ENCODE measurements around the gene ZNF155.
"Not testable (repeated sequence)": the region's sequence is repeated elsewhere in the genome, so short reads cannot be mapped to it uniquely, and the experiment has no call there.

The ZNF155 gene

DNA sequence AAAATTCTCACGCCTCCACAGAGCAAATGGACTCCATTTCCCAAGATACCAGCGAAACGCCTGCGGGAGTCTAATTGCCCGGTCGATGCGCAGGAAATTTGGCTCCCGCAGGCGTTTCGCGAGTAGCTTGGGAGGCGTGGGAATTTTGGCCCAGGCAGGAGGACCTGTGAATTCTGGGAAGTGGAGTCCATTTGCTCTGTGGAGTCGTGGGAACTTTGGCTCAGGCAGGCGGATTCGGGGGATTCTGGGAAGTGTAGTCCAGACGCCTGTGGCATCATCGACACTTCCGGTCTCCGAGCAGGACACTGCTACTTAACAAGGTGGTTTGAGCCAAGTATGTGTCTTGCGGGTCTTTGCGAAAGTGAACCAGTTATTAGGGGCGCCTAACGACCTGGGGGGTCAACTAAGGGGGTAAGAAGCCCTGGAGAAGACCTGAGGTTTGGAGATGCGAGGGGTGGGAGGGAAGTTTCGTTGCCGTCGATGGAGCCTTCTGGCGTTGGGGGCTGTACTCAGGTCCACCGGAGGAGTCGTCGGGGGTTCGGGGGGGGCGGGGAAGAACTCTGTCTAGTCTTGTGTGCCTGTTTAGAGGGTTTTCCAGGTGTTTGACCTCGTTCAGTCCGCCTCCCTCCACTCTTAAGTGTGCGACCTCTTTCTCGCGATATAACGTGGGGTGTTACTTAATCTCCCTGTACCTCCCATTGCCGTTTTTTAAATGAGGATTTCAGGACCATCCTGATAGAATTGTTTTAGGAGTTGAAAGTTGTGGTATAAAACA is at the start of gene ZNF155:
Gene ZNF155, plus strand, starts transcription at position 277 of the 775 bp plus-strand sequence. CDS start 4,356 bp downstream, outside the sequence.
- DNase-seq, result peak; percentile 96

DNA sequence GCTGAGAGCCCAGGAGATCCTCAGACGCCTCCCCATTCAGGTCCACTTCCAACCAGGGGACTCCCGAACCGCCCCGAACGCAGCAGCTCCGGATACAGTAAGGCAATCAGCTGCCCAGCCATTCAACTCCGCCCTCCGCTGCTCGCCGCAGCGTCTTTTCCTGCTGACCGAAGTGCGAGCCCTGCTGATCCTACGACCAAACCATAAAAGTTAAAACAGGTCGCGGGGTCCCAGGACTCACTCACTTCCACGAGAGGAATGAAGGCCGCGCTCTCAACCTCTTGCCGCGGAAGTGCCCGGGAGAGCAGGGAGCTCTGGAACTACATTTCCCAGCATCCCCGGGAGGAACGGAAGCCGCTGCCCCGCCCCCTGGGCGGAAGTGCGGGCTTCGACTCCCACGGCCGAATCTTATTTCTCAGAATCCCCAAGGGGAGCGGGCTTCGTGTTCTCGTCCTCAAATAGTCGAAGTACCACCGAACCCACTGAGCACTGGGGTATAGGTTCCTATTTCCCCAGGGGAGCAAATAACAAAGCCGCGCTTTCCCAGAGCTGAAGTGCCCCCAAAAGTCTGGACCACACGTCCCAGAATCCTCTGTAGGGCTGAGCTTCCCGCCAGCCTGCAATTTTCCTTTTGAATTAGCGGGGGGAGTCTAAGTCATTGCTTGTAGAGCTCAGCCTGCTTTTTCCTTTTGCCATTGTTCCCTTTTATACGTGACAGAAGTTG is 48.8 kb upstream of the ZNF155 start, which contains the start of gene ZNF45:
Gene ZNF45, minus strand, starts transcription at position 298 of the 724 bp plus-strand sequence. CDS start 13,097 bp downstream, outside the sequence.
- peak; percentile 82 for DNase-seq

DNA sequence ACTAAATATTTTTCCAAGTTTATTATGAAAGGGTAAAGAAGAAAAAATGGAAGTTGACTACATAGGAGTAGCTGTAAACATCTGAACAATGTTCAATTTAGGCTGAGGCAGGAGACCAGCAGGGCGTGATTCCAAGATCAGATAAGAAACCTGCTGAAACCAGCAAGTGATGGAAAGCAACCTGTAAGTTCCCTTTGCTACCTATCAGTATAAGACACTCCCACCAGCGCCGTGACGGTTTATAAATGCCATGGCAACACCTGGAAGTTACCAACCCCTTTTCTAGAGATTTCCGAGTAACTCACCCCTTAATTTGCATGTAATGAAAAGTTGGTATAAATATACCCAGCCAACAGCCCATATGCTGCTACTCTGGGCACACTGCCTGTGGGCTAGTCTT is 47.8 kb upstream of the ZNF155 start:
- DNase-seq, result no peak

DNA sequence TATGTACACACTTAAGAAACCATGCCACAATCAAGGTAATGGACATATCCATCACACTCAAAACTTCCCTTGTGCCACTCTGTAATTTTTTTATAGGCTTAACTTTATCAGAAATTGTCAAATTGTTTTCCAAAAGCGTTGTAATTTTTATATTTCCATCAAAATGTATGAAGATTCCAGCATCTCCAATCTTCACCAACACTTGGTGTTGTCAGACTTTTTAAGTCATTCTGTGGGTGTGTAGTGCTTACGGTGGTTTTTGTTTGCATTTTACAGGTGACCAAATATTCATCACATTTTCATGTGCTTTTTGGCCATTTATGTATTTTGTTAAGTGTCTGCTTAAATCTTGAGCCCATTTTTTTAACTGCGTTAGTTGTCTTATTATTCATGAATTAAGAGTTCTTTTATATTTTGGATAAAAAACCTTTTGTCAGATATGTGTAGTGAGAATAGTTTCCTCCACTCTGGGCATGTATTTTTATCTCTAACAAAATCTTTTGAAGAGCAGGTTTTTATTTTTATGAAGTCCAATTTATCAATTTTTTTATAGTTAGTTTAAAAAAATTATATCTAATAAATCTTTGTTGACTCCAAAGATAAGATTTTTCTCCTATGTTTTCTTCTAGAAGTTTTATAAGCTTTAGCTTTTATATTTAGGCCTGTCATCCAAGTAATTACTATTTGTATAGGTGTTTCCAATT is 44.3 kb upstream of the ZNF155 start:
- no peak for DNase-seq

DNA sequence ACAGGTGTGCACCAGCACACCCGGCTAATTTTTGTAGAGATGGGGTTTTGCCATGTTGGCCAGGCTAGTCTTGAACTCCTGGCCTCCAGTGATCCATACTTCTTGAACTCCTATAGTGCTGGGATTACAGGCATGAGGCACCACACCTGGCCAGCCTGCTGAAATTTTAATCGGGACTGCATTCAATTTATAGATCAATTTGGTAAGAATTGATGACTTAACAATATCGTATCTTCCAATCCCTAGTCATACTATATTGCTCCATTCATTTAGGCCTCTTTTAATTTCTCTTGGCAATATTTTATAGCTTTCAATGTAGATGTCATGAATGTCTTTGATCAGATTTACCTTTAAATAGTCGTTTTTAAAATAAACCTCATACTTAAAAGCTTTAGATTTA is 43.3 kb upstream of the ZNF155 start:
- no peak for DNase-seq

DNA sequence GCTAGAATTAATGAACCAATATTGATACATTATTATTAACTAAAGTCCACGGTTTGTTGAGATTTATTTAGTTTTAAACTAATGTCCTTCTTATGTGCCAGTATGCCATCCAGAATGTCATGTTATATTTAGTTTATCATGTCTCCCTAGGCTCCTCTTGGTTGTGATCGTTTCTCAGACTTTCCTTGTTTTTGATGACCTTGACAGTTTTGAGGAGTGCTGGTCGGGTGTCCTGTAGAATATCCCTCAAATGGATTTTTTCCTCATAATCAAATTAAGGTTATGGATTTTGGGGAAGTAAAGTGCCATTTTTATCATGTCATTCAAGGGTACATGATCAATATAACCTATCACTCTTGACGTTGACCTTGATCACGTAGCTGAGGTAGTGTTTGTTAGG is 42.8 kb upstream of the ZNF155 start:
- DNase-seq, result no peak

DNA sequence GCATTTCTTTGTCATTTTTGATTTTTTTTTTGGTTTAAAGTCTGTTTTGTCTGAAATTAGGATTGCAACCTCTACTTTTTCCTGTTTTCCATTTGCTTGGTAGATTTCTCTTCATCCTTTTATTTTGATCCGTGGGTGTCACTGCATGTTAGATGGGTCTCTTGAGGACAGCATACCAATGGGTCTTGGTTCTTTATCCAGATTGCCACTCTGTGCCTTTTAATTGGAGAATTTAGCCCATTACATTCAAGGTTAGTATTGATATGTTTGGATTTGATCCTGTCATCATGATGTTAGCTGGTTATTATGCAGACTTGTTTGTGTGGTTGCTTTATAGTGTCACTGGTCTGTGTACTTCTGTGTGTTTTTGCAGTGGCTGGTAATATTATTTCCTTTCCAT is 36.6 kb upstream of the ZNF155 start:
- DNase-seq, result not testable (repeated sequence)

DNA sequence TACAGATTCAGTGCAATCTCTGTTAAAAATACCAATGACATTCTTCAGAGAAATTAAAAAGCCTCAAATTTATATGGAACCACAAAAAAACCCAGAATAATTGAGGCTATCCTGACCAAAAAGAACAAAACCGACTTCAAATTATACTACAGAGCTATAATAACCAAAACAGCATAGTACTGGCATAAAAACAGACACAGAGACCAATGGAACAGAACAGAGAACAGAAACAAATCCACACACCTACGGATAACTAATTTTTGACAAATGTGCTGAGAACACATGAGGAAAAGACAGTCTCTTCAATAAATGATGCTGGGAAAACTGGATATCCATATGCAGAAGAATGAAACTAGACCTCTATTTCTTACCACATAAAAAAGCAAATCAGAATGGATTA is 34.2 kb upstream of the ZNF155 start:
- DNase-seq, result not testable (repeated sequence)

DNA sequence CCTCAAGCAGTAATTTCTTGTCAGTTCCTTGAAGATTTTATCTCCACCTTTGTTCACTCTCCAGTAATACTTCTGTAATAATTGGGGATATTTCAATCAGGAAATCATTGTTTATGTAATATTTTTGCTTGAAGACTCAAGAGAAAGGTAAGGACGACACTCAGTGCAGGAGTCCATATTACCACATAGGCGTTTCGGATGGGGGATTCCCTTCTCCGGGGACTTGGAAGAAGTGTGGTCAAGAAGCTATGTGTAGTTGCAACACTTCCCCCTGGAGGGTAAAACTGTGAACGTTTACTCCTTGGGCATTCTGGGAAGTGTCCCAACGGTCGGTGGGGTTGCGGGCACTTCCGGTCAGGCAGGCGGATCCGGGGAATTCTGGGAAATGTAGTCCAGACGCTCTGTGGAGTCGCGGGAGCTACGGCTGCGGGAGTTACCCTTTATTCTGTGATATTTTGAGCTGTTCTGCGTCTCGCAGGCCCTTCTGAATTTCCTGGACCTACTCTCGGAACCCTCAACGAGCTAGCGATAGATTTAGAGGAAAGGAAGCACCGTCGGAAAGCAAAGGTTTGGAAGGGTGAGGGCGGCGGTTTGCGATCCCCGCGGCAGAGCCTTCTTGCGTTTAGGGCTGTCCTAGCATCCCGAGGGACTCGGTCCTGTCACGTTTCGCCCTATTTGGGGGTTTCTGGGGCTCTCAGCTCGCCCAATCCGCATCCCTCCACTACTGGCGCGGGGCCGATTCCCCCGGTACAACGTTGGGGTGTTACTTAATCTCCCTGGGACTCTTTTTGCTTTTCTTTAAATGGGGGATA is 32.9 kb upstream of the ZNF155 start, which contains the start of gene ZNF221:
Gene ZNF221, plus strand, starts transcription at position 395 of the 812 bp plus-strand sequence. CDS start 11,499 bp downstream, outside the sequence.
- DNase-seq, result peak; percentile 89

DNA sequence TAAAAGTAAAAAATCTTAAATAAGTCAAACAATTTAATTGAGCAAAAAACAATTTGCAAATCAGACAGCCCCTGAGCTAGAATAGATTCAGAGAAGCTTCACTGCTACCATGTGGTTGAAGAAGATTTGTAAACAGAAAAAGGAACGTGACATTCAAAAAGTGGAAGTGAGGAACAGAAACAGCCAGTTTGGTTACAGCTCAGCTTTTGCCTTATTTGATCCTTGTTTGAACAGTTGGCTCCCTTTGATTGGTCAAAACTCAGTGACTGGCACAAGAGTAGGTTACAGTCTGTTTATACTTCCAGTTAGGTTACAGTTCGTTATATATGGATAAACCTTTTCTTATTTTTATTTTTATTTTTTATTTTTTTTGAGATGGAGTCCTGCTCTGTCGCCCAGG is 27.2 kb upstream of the ZNF155 start:
- DNase-seq, result no peak

DNA sequence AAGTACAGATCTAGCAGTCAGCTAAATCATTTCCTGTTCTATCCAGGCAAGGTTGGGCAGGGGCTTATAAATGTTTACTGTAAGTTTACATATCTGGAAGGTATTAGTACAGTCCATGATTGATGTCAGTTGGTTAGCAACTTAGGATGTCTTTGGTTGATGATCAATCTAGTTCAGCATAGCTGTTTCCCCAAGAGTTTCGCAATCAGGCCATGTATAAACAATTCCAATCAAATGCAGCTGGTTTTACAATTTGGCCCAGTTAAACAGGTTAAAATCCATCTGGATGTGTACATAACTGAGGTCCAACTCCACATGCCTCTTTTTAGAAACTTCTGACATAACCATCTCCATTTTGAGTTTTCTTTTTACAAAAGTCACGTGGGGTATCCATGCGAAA is 26.1 kb upstream of the ZNF155 start:
- no peak for DNase-seq

DNA sequence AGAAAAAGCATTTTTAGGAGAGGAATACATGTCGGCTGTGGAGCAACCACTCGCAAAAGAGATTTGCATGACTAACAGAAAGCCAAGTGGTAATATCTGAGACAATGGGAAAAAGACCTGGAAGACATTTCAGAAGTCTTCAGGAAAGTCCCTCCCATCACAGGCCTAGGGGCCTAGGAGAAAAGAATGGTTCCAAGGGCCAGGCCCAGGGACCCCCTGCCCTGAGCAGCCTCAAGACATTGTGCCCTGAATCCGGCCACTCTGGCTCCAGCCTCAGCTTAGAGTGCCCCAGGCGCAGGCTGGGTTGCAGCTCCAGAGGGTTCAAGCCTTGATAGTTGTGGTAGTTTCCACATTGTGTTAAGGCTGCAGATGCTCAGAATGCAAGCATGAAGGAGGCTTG is 23.6 kb upstream of the ZNF155 start:
- DNase-seq, result no peak

DNA sequence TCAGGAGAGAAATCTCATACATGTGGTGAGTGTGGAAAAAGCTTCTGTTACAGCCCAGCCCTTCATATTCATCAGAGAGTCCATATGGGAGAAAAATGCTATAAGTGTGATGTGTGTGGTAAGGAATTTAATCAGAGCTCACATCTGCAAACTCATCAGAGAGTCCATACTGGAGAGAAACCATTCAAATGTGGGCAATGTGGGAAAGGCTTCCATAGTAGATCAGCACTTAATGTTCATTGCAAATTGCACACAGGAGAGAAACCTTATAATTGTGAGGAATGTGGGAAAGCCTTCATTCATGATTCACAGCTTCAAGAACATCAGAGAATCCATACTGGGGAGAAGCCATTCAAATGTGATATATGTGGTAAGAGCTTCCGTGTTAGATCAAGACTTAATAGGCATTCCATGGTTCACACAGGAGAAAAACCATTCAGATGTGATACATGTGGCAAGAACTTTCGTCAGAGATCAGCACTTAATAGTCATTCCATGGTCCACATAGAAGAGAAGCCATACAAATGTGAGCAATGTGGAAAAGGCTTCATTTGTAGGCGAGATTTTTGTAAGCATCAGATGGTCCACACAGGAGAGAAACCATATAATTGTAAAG is 17.8 kb upstream of the ZNF155 start:
- no peak for DNase-seq

DNA sequence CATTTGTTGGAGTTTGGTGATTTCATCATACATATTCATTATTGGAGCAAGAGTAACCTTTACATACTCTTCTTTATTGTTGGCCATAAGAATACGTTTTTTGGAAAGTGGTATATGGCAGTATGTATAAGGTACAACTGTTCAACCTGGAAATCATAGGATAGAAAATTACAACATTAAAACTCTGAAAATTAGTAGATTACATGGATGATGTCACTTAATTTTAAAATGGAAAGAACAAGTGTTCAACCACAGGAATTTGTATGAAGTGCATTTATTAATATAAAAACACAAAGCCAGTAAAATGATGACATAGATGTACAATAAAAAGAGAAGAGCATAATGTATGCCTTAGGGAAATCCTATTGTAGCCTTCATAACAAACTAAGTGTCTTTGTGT is 7.3 kb upstream of the ZNF155 start:
- no peak for DNase-seq

DNA sequence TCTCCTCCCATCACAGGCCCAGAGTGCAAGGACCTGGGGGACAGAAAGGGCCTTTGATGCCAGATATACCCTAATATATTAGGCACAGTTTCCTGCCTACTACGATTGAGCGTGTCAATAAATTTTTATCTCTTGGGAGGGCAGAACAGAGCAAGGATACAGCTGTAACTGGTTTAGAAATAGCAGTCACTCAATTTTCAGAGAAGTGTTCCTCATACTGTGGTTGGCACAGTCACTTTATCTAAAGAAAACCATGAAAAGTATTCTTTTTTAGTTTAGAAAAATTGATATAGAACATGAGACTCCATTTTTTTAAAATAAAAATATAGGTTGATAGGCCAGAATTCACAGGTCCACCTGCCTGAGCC is 460 bp upstream of the ZNF155 start:
- no peak for DNase-seq

DNA sequence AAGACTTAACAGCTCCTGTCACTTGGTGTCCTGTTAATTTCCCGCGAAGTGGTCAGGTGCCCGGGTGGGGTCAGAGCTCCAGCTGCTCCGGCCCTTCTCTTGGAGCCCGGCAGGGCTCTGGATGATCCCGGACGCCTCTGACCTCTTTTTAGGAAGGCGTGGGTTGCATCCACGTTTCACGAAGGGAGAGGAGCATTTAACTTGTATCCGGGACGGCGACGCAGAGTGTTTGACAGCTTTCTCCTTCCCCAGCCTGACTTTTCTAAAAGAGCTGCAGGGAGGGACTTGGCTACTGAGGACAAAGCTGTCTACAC is 656 bp downstream of the ZNF155 start:
- DNase-seq, result no peak

DNA sequence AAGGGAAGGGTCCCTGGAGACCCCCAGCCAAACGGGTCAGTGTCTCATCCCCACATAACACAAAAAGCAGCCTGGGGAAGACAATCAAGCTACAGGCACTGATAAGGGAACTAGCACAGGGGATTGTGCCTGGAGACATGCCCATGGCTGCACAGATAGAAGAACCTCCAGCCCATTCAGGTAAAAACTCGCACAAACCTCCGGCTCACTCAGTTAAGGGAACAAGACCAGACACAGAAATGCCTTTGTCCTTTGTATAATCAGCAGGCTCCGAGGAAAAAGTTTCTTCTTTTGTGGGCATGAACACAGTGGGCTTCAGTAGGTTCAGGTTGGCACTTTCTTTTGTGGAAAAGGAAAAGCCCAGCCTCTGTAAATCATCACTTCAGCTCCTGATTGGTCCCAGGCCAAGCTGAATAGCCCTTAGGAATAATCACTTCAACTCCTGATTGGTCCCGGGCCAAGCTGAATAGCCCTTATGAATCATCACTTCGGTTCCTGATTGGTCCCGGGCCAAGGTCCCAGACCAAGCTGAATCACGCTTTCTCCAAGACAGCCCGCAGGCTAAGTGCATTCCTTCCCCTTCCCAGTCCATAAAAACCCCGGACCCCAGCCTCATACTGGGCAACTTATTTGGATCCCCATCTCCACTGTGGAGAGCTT is 13.8 kb downstream of the ZNF155 start:
- DNase-seq, result no peak

DNA sequence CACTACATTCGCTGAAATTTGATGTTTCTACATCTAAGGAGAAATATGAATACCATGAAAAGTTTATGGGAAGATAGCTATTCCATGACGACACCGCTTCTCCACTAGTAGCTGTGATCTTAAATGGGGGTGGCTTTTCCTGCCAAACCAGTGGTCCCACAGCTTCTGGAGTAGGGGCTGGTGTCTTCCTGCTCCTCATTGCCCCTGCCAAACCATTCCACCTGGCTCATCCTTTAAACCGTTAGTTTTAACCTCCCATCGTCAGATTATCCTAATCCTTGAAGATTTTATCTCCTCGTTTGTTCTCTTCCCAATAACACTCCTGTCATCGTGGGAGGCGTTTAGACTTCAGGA is 18.2 kb downstream of the ZNF155 start:
- DNase-seq, result no peak

DNA sequence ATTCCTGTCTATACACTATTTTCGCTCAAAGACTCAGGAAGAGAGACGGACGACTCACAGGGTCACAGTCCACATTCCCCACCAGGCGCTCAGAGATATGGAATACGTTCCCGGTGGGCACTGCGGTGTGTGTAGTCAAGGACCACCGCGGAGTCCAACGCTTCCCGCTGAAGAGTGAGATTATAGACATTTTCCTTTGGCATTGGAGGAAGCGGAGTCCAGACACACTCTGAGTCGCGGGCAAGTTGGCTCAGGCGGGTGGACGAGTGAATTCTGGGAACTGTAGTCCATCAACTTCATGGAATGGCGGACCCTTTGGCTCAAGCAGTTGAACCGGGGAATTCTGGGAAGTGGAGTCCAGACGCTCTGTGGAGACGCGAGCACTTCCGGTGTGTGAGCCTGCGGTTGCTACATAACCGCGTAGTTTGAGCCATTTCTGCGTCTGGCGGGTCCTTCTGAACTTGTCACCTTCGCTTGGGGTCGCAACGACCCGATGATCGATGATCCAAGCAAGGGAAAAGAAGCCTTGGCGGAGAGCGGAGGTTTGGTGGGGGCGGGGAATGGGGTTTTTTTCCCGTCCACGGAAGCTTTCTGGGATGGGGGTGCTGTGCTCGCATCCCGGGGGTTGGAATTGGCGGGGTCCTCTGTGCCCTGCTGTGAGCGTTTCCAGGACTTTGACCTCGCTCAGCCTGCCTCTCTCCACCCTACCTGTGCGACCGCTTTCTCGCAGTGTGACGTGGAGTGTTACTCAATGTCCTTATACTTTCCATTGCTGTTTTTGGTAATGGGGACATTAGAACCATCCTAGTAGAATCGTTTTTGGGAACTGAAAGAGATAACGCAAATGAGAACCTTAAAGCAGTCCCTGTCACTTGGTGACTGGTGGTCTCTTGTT is 18.8 kb downstream of the ZNF155 start, which contains the start of gene ZNF230:
Gene ZNF230, plus strand, starts transcription at position 392 of the 895 bp plus-strand sequence. CDS start 4,122 bp downstream, outside the sequence.
- DNase-seq, result peak; percentile 93

DNA sequence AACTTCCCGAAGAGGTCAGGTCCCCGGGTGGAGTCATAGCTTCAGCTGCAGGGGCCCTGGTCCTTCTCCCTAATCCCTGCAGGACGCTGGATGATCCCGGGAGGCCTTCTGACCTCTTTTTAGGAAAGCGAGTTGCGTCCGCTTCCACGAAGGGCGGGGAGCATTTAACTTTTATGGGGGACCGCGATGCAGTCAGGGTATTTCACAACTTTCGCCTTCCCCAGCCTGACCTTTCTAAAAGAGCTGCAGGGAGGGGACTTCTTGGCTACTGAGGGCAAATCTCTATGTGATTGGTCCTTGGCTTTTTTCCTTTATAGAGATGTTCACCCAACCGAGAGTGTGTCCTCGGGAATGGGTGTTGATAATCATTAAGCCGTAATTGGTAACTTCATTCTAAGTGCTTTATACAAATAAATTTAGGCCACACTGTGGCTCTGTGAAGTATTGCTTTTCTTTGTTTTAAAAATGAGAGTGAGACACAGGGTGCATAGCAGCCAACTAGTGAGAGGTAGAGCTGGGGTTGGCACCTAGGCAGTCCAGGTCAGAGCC is 19.5 kb downstream of the ZNF155 start:
- DNase-seq, result no peak
